Right renal cortex interstitium (tissue), 3 donors: ENCODE data around the gene PPP1R15B. TPM values are rescaled to one million over a fixed set of nuclear protein-coding genes. Genes with fewer than 3 reads are reported as not detected.

Experiments
- DNase-seq, 3 donors: peaks; one replicate each; pipeline ENCODE4 v3.0.0-alpha.2; 2013; ENCODE audit warnings: low read depth in 3 of 3, low spot score in 2 of 3
- polyA plus RNA-seq, 3 donors: library from polyadenylated mRNA; unstranded; fragments of 120-200 nt; gene quantifications; one replicate each; pipeline ENCODE4 v1.2.1, GENCODE V29; 2013; ENCODE audit not compliant: insufficient read length in 3 of 3

PPP1R15B gene
- polyA plus RNA-seq, result 10 to 100 TPM; 39.7 to 43.2 (median 39.7) TPM

GRCh38 chr1:204411451-204412204, at the start of gene PPP1R15B:
Gene PPP1R15B, minus strand, starts transcription at chr1:204411817. Its CDS starts 406 bp downstream, at chr1:204411411.
- peak; percentile 93 to 95 (median 94) for DNase-seq

GRCh38 chr1:204460346-204460745, 48.7 kb upstream of the PPP1R15B start:
- DNase-seq, result no peak

GRCh38 chr1:204459706-204460105, 48.1 kb upstream of the PPP1R15B start:
- DNase-seq, result no peak

- DNase-seq, result no peak
Observed at GRCh38 chr1:204457666-204458065, 46.0 kb upstream of the PPP1R15B start.

- DNase-seq, result peak in 2 of 3 donors; percentile 72 to 77
Observed at GRCh38 chr1:204456826-204457442, 45.3 kb upstream of the PPP1R15B start.

GRCh38 chr1:204455831-204456145, 44.2 kb upstream of the PPP1R15B start:
- no peak for DNase-seq

DNA sequence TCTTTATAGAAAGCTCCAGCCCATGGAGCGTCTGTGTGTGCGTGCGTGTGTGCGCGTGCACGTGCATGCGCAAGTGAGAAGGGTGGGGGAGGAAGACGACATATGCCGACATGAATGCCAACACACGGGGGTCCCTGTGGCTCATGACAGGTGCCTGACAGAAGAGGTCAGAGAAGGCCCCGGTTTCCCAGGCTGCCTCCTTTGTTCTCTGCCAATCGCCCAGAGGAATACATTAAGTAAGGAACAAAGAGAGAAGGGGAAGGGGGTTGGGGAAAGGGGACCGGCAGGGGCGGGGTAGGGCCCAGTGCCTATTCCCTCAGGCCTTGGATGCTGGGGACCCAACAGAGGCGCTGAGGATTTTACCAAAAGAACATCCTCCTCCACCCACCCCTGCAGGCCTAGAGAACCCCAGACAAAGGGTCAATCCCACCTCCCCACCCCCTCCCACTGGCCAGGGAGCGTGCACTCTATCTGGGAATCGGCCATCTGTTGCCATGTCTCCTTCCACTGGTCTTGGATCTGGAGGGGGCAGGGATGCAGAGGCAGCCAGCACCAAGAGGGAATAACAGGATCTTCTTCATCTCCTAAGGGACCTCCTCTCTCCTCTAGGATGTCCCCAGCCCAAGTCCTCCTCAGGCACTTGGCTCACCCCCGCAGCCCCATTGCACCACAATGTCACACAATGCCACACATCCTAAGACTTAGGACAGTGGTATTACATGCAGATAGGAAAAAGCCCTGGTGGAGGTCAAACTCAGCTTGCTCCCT, 43.6 kb upstream of the PPP1R15B start:
- no peak for DNase-seq

DNA sequence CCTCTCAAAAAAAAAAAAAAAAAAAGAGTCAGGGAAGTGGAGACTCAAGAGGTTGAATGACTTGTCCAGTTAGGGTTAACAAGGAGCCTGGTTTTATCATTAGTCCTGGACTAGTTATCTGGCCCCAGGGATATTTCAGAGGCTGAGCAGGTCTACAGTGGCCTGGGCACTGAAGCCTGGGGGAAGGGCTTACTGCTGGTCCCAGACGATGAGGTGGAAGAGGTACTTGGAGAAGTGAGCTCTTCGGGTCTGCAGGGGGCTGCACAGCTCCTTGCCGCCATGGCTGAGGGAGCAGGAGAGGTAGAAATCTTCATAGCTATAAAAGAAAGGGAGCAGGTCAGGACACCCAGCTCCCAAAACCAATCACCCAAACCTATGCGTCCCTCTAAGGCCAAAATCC, 42.9 kb upstream of the PPP1R15B start:
- DNase-seq, result no peak

DNA sequence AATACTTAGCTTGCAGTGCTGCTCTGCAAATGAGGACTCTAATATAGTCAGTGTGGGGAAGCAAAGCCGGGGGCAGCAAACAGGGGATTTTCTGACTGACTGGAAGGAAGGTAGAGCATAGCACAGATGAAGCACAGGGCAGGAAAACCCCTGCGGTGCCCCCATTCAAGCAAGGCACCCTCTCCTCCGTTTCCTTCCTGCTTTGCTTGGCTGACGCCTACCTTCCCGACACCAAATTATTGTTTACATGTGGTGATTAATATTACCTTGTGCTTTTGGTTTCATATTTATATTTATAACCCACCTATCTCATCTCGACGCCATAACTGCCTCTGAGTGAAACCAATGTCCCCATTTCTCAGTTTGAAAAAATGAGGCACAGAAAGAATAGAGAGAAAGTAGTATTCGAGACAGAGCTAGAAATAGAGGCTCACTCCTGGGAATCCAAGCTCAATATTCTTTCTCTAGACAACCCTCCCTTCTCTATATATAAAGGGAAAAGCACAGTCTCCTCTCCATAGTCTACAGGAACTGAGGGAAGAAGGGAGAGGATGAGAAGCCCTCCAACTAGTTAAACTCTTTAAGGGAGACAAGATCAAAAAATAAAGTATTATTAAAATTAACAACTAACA, 41.6 kb upstream of the PPP1R15B start:
- no peak for DNase-seq

- DNase-seq, result no peak
Observed at GRCh38 chr1:204451352-204452124, 39.9 kb upstream of the PPP1R15B start.

- DNase-seq, result no peak
Observed at GRCh38 chr1:204450461-204451257, 39.0 kb upstream of the PPP1R15B start.

- DNase-seq, result no peak
Observed at GRCh38 chr1:204449678-204450280, 38.2 kb upstream of the PPP1R15B start.

DNA sequence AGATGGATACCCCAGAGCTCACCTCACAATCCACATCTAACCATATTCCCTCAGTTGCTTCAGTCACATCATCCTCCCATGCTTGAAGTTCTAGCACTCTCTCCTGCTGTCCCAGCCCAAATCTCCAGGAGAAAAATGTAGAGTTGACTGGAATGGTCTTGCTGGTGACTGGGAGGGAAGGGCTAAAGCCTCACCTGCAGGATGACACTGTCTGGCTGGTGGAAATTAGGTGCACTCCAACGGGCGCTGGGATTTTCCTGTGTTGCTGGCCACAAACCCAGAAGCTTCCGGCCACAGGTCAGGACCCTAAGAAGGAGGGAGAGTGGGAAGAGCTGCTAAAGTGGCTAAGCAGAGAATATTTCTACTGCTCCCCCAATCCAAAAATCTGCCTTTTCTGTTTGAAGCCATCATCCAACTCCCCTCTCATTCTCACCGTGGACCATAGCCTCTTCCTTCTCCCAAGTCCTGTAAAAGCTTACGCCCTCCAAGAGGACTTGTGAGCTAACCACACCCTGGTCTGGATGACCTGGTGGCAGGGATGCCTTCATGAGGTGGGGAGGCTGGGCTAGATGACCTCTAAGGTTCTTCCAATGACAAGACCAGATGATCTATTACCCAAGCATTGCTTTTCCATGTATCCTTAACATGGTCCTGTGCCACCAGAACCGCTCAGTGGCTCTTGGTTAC, 37.5 kb upstream of the PPP1R15B start:
- DNase-seq, result no peak

DNA sequence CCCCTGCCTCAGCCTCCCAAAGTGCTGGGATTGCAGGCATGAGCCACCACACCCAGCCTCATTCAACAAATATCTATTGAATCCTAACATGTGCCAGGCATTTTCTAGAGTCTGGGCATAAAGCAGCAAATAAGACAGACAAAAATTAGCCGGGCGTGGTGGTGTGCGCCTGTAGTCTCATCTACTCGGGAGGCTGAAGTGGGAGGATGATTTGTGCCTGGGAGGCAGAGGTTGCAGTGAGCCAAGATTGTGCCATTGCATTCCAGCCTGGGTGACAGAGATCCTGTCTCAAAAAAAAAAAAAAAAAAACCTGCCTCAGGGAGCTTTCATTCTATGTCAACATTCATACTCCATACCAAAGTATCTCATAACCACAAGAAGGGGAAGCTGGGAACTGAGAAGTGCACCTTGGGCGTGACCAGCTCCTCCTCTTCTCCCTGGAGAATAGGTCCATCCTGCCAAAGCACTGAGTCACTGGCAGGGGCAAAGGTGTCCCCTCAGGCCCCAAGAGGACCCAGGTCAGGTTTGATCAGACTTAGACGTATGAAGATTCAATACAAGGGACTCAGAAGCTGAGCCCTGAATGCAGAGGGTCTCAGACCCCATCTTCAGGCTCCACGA, 36.8 kb upstream of the PPP1R15B start:
- DNase-seq, result no peak

DNA sequence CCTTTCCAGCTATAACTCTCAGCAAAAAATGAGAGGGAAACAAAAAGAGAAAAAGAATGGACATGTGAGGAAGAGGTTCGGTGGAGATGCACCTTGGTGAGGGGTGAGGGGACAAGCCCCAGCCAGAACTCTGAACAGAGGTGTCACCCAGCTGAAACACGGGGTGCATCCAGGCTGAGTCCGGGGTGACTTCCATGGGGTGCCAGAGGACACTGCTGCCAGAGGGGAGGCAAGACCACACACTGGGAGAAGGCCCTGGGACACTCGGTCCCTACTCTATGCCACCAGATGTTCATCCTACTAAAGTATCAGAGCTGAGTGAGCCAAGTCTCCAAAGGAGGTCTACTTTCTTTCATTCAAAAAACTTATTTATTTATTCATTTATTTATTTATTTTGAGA, 36.1 kb upstream of the PPP1R15B start:
- no peak for DNase-seq

- no peak for DNase-seq
Observed at GRCh38 chr1:204447190-204447589, 35.6 kb upstream of the PPP1R15B start.

- peak; percentile 57 to 72 (median 67) for DNase-seq
Observed at GRCh38 chr1:204446413-204447111, 34.9 kb upstream of the PPP1R15B start.
